Endodermal cell (in vitro differentiated cells): ENCODE results near the gene CNNM4. TPM values are rescaled to one million over a fixed set of nuclear protein-coding genes. Genes with fewer than 3 reads are reported as not detected.

Experiments used
- DNase-seq: peaks from one replicate; pipeline ENCODE4 v3.0.0-alpha.2; 2017
- H3K27ac ChIP-seq: 2 replicates; pipeline ENCODE4 v1.5.1; 2013; ENCODE audit warnings: mild to moderate bottlenecking, low read depth, low read length, moderate library complexity
- H3K27me3 ChIP-seq: 2 replicates; pipeline ENCODE4 v1.6.1; 2013; ENCODE audit warnings: mild to moderate bottlenecking, low read length, moderate library complexity; ENCODE audit not compliant: insufficient read depth, control insufficient read depth, poor library complexity, severe bottlenecking
- H3K36me3 ChIP-seq: 2 replicates; pipeline ENCODE4 v1.7.0; 2013; ENCODE audit warnings: mild to moderate bottlenecking, low read length, moderate library complexity; ENCODE audit not compliant: control insufficient read depth, insufficient read depth
- H3K4me1 ChIP-seq: one replicate; pipeline ENCODE4 v1.7.0; 2013; ENCODE audit warnings: low read length; ENCODE audit not compliant: control insufficient read depth, insufficient read depth
- H3K4me3 ChIP-seq: 2 replicates; pipeline ENCODE4 v1.5.1; 2013; ENCODE audit warnings: mild to moderate bottlenecking, low read length, moderate library complexity
- H3K9ac ChIP-seq: 2 replicates; pipeline ENCODE4 v1.6.1; 2013; ENCODE audit warnings: mild to moderate bottlenecking, low read length, moderate library complexity; ENCODE audit not compliant: poor library complexity, severe bottlenecking; ENCODE audit errors: extremely low read depth
- H3K9me3 ChIP-seq: 2 replicates; pipeline ENCODE4 v1.6.1; 2013; ENCODE audit warnings: mild to moderate bottlenecking, low read length, moderate library complexity; ENCODE audit not compliant: control insufficient read depth
- H3K27ac Mint-ChIP-seq: 2 replicates; pipeline ENCODE4 v1.8.0; 2020; ENCODE audit warnings: mixed read lengths
- H3K27me3 Mint-ChIP-seq: 2 replicates; pipeline ENCODE4 v1.8.0; 2021; ENCODE audit warnings: mild to moderate bottlenecking, mixed read lengths; ENCODE audit not compliant: insufficient read depth
- H3K36me3 Mint-ChIP-seq: 2 replicates; pipeline ENCODE4 v1.8.0; 2020; ENCODE audit warnings: low read depth, mixed read lengths
- H3K4me1 Mint-ChIP-seq: 2 replicates; pipeline ENCODE4 v1.8.0; 2020; ENCODE audit warnings: mixed read lengths
- H3K4me3 Mint-ChIP-seq: 2 replicates; pipeline ENCODE4 v1.8.0; 2020; ENCODE audit warnings: mild to moderate bottlenecking, moderate library complexity, mixed read lengths
- H3K9me3 Mint-ChIP-seq: 2 replicates; pipeline ENCODE4 v1.8.0; 2020; ENCODE audit warnings: mild to moderate bottlenecking, mixed read lengths
- CTCF ChIP-seq: fragments of 200-600 bp; sonication (generic); conservative IDR thresholded peaks from 2 replicates; pipeline ENCODE4 v1.5.0; 2021; ENCODE audit warnings: antibody characterized with exemption, mild to moderate bottlenecking
- WGBS, 2 experiments: methylation state at CpG; one replicate each; pipeline versions ENCODE4 v1.1.5 to v1.1.7; 2013; ENCODE audit warnings: missing lambda C conversion rate in 2 of 2, mixed read lengths in 1 of 2; ENCODE audit not compliant: insufficient coverage in 1 of 2, insufficient read length in 1 of 2; 5-methylcytosine and 5-hydroxymethylcytosine counted together
- total RNA-seq, 2 donors: library from RNA; stranded (reverse); fragmentation: NEBNext Ultra II Directional in 1 of 2; extraction: Animal tissue kit (Norgen Biotek cat#: 25700) in 1 of 2; gene quantifications; 2 replicates in 1 of 2; 3 replicates in 1 of 2; pipeline ENCODE4 v1.2.1, GENCODE V29; 2021

The CNNM4 gene
- total RNA-seq, 2 donors from 2014 or later = 22.3 to 27.5 TPM

DNA sequence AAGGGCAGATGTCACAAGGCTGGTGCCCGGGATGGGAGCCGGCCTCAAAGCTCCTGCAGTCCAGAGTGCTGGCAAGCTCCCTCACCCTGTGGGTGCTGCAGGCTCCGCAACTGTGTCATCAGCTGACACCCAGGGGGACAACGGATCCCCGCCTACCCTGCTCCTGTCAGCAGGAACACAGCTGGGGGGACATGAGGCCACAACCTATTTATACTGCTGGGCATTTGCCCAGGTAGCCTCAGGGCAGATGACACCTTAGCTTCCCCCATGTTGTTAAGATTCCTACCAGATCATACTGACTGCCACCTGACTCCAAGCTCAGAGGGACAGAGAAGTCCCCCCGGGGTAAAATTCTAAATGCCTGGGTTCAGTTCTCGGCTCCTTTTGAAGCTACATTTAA lies 81.9 kb downstream of the CNNM4 start:
- Mint-ChIP-seq H3K36me3 (peaks cover 11% of the 10 kb centered on the region), H3K4me3 (no peak overlapping the region), H3K27ac (no peak overlapping the region), H3K4me1 (peaks cover 2% of the 10 kb centered on the region), H3K9me3 (no peaks in the 10 kb centered on the region), H3K27me3 (no peaks in the 10 kb centered on the region)
- Histone ChIP-seq H3K36me3 (peaks cover 7% of the 10 kb centered on the region), H3K4me1 (no peaks in the 10 kb centered on the region), H3K9me3 (no peaks in the 10 kb centered on the region), H3K9ac (no peak overlapping the region), H3K27ac (no peak overlapping the region), H3K27me3 (no peaks in the 10 kb centered on the region), H3K4me3 (no peak overlapping the region)
- no peak for TF ChIP-seq CTCF
- 93 to 100% methylated on average over 5 to 7 of the region's 7 CpGs for WGBS, 2 experiments
- DNase-seq = no peak

GRCh38 chr2:96843538-96844268 lies 83.0 kb downstream of the CNNM4 start, which contains the start of gene ANKRD23:
TSS of gene ANKRD23 (minus strand) at chr2:96844021. CDS start at chr2:96843992, 29 bp downstream.
- Histone ChIP-seq H3K36me3 (peaks cover 12% of the 10 kb centered on the region), H3K27me3 (no peaks in the 10 kb centered on the region), H3K4me3 (no peak within 1 kb of the TSS), H3K9me3 (no peaks in the 10 kb centered on the region), H3K27ac (no peak within 1 kb of the TSS), H3K9ac (no peak within 1 kb of the TSS), H3K4me1 (no peaks in the 10 kb centered on the region)
- Mint-ChIP-seq H3K36me3 (peaks cover 16% of the 10 kb centered on the region), H3K9me3 (no peaks in the 10 kb centered on the region), H3K4me3 (no peak within 1 kb of the TSS), H3K27ac (no peak within 1 kb of the TSS), H3K27me3 (no peaks in the 10 kb centered on the region), H3K4me1 (peaks cover 2% of the 10 kb centered on the region)
- no peak for TF ChIP-seq CTCF
- no peak for DNase-seq
- 93 to 100% methylated on average over 7 to 14 of the region's 14 CpGs for WGBS, 2 experiments

DNA sequence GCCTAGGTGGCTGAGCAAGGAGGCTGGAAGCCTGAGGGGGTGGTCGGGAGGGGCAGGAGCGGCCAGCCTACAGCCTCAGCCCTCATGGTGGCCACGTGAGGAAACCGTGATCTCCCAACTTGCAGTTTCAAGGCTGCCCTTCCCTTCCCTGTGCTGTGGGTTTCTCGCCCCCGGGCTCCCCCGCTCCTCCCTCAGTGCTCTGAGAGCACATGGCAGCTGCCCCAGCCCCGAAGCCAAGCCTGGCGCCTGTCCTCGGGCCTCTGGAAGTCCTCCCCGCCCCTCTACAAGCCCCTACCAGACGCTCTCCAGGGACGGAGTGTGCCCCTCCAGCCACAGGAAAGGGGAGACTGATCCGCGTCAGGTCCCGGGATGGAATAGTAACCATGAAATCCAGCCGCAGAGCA lies 83.7 kb downstream of the CNNM4 start:
- Histone ChIP-seq H3K9me3 (no peaks in the 10 kb centered on the region), H3K9ac (no peak overlapping the region), H3K27ac (no peak overlapping the region), H3K27me3 (no peaks in the 10 kb centered on the region), H3K4me1 (no peaks in the 10 kb centered on the region), H3K4me3 (no peak overlapping the region), H3K36me3 (peaks cover 12% of the 10 kb centered on the region)
- H3K4me1 Mint-ChIP-seq = peaks cover 2% of the 10 kb centered on the region
- TF ChIP-seq CTCF = no peak
- H3K27ac Mint-ChIP-seq = no peak overlapping the region
- no peaks in the 10 kb centered on the region for H3K27me3 Mint-ChIP-seq
- 91 to 94% methylated on average over 14 to 17 of the region's 17 CpGs for WGBS, 2 experiments
- DNase-seq = no peak
- H3K9me3 Mint-ChIP-seq = no peaks in the 10 kb centered on the region
- peaks cover 16% of the 10 kb centered on the region for H3K36me3 Mint-ChIP-seq
- H3K4me3 Mint-ChIP-seq = no peak overlapping the region
